Breast epithelium (tissue), 4 donors: ENCODE measurements around the gene GOLGA6L7. TPM values are rescaled to one million over a fixed set of nuclear protein-coding genes. Genes with fewer than 3 reads are reported as not detected.
"Not testable (repeated sequence)": the region's sequence is repeated elsewhere in the genome, so short reads cannot be mapped to it uniquely, and the experiment has no call there.

ENCODE experiments used
- DNase-seq, 2 donors: peaks; one replicate each; pipeline ENCODE4 v3.0.0-alpha.2; 2019; ENCODE audit warnings: low spot score in 2 of 2
- H3K27ac ChIP-seq, 2 donors: fragments of 200-600 bp; sonication (generic) in 1 of 2; one replicate each; pipeline ENCODE4 v1.5.1; 2016 to 2019; ENCODE audit warnings: mild to moderate bottlenecking in 1 of 2
- H3K27me3 ChIP-seq, 2 donors: fragments of 200-600 bp; sonication (generic) in 1 of 2; one replicate each; pipeline versions ENCODE4 v1.5.1 to v1.6.0; 2017 to 2019; ENCODE audit warnings: control low read depth in 1 of 2, mild to moderate bottlenecking in 1 of 2
- H3K36me3 ChIP-seq: fragments of 200-600 bp; one replicate; pipeline ENCODE4 v1.5.1; 2019
- H3K4me1 ChIP-seq, 2 donors: fragments of 200-600 bp; sonication (generic); one replicate each; pipeline ENCODE4 v1.5.1; 2016 to 2019; ENCODE audit warnings: control low read depth in 1 of 2
- H3K4me3 ChIP-seq, 3 donors: fragments of 200-600 bp; sonication (generic); 1 replicate in 2 of 3; 2 replicates in 1 of 3; pipeline ENCODE4 v1.5.1; 2016 to 2019; ENCODE audit warnings: mild to moderate bottlenecking in 3 of 3, moderate library complexity in 2 of 3
- H3K9me3 ChIP-seq, 2 donors: fragments of 200-600 bp; sonication (generic) in 1 of 2; one replicate each; pipeline ENCODE4 v1.5.1; 2016 to 2019; ENCODE audit warnings: control low read depth in 1 of 2
- POLR2A ChIP-seq: fragments of 450-650 bp; IDR thresholded peaks from one replicate; pipeline ENCODE4 v1.6.1; 2016; ENCODE audit warnings: antibody characterized with exemption, mild to moderate bottlenecking, moderate library complexity
- POLR2AphosphoS5 ChIP-seq, 3 donors: sonication (generic); formaldehyde crosslinking; IDR thresholded peaks; one replicate each; pipeline ENCODE4 v1.6.1; 2017; ENCODE audit warnings: antibody characterized with exemption in 3 of 3
- intact Hi-C: fragments of 100-400 bp; cut with DNase I; formaldehyde crosslinking; loops from one replicate; pipeline ENCODE4 v1.15.1; 2023; ENCODE audit warnings: low total_unique reads
- total RNA-seq, 3 donors: library from RNA; depleted of rRNA; stranded (reverse); fragments of >200 nt; gene quantifications; one replicate each; pipeline ENCODE4 v1.1.0, GENCODE V29; 2016
- TF ChIP-seq, protein P1 (sequence below), 3 donors: fragments of 450-650 bp; IDR thresholded peaks; one replicate each; pipeline ENCODE4 v1.5.1; 2016 to 2017; ENCODE audit warnings: antibody characterized with exemption in 3 of 3, mild to moderate bottlenecking in 3 of 3, moderate library complexity in 3 of 3

Gene GOLGA6L7
- total RNA-seq, 3 donors from 2014 or later = not detected

GRCh38 chr15:28871168-28871567 is 22.7 kb upstream of the GOLGA6L7 start:
- intact Hi-C loops = no loop called here
- Histone ChIP-seq H3K4me3 (no peak overlapping the region), H3K9me3 (peaks cover 8 to 11% of the 10 kb centered on the region in 2 donors), H3K27ac (no peak overlapping the region), H3K27me3 (no peaks in the 10 kb centered on the region), H3K4me1 (no peaks in the 10 kb centered on the region), H3K36me3 (no peaks in the 10 kb centered on the region)
- no peak for DNase-seq
- TF ChIP-seq, protein P1, sequence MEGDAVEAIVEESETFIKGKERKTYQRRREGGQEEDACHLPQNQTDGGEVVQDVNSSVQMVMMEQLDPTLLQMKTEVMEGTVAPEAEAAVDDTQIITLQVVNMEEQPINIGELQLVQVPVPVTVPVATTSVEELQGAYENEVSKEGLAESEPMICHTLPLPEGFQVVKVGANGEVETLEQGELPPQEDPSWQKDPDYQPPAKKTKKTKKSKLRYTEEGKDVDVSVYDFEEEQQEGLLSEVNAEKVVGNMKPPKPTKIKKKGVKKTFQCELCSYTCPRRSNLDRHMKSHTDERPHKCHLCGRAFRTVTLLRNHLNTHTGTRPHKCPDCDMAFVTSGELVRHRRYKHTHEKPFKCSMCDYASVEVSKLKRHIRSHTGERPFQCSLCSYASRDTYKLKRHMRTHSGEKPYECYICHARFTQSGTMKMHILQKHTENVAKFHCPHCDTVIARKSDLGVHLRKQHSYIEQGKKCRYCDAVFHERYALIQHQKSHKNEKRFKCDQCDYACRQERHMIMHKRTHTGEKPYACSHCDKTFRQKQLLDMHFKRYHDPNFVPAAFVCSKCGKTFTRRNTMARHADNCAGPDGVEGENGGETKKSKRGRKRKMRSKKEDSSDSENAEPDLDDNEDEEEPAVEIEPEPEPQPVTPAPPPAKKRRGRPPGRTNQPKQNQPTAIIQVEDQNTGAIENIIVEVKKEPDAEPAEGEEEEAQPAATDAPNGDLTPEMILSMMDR (IDR thresholded peaks at IDR 0.05) = no peak
- TF ChIP-seq POLR2A (no peak), POLR2AphosphoS5 (IDR thresholded peaks at IDR 0.05) (no peak)

GRCh38 chr15:28868744-28869345 is 20.4 kb upstream of the GOLGA6L7 start:
- no peaks in the 10 kb centered on the region for H3K4me1 ChIP-seq
- H3K27ac ChIP-seq = no peak overlapping the region
- peaks cover 8 to 11% of the 10 kb centered on the region in 2 donors for H3K9me3 ChIP-seq
- TF ChIP-seq, protein P1 (IDR thresholded peaks at IDR 0.05) = no peak
- TF ChIP-seq POLR2AphosphoS5 (IDR thresholded peaks at IDR 0.05) = no peak
- no peak for TF ChIP-seq POLR2A
- intact Hi-C loops = no loop called here
- no peak overlapping the region for H3K4me3 ChIP-seq
- H3K36me3 ChIP-seq = no peaks in the 10 kb centered on the region
- DNase-seq = no peak
- no peaks in the 10 kb centered on the region for H3K27me3 ChIP-seq

- H3K4me1 ChIP-seq, intact Hi-C loops, H3K36me3 ChIP-seq, H3K9me3 ChIP-seq, H3K27ac ChIP-seq, H3K4me3 ChIP-seq, H3K27me3 ChIP-seq, DNase-seq: not testable (repeated sequence)
These were observed 13.3 kb upstream of the GOLGA6L7 start for GRCh38 chr15:28861589-28862293.

DNA sequence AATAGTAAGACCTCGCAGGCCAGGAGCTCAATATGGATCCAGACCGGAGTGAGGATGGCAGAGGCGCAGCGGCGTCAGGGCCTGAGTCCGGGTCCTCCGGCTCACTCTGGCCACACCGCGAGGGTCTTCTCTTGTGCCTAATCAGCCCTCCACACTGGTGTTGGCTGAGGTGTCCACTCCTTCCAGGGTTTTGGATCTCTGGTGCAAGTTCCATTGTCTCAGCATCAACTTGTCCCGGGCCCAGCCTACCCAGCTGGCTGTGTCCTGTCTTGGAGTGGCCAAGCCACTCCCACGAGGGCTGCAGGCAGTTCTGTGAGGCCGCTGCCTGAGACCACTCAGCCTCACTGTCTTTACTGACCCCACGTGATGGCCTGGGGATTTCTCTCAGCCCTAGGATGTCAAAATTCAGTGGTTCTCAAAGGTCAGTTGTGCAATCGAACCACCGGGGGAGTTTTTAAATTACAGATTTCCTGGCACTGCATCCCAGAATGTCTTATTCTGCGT is 12.6 kb upstream of the GOLGA6L7 start:
- intact Hi-C loops = no loop called here
- no peaks in the 10 kb centered on the region for H3K9me3 ChIP-seq
- no peaks in the 10 kb centered on the region for H3K36me3 ChIP-seq
- no peak for DNase-seq
- H3K4me1 ChIP-seq = no peaks in the 10 kb centered on the region
- H3K27me3 ChIP-seq = no peaks in the 10 kb centered on the region
- TF ChIP-seq, protein P1 (IDR thresholded peaks at IDR 0.05) = no peak
- no peak for TF ChIP-seq POLR2A
- TF ChIP-seq POLR2AphosphoS5 (IDR thresholded peaks at IDR 0.05) = no peak
- no peak overlapping the region for H3K27ac ChIP-seq
- no peak overlapping the region for H3K4me3 ChIP-seq

GRCh38 chr15:28854578-28854977 is 6.1 kb upstream of the GOLGA6L7 start:
- H3K4me3 ChIP-seq, H3K9me3 ChIP-seq, DNase-seq, H3K36me3 ChIP-seq, intact Hi-C loops, H3K27me3 ChIP-seq, H3K4me1 ChIP-seq, H3K27ac ChIP-seq: not testable (repeated sequence)

DNA sequence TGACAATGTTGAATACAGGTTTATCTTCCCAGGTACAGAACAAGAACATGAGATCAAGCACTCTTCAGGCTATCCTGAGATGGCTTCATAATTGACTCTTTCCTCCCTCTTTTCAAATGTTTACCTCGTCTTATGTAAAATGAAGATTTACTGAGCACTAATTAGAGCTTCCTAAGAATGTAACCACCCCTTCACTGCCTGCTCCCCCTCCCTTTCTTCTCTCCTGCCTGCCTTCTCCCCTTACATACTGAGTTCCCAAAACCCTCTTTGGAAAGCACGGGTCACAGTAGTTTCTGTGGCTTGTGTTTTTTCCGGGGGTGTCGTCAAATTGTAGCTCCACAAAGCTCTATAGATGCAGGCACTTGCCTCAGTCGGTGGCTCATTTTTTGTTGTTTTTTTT is 5.2 kb upstream of the GOLGA6L7 start:
- H3K9me3 ChIP-seq, H3K4me1 ChIP-seq, H3K27ac ChIP-seq, H3K36me3 ChIP-seq, H3K4me3 ChIP-seq, DNase-seq, H3K27me3 ChIP-seq, intact Hi-C loops: not testable (repeated sequence)

DNA sequence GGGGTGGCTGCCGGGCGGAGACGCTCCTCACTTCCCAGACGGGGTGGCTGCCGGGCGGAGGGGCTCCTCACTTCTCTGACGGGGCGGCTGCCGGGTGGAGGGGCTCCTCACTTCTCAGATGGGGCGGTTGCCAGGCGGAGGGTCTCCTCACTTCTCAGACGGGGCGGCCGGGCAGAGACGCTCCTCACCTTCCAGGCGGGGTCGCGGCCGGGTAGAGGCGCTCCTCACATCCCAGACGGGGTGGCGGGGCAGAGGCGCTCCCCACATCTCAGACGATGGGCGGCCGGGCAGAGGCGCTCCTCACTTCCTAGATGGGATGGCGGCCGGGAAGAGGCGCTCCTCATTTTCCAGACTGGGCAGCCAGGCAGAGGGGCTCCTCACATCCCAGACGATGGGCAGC is 1.3 kb upstream of the GOLGA6L7 start:
- H3K36me3 ChIP-seq = not testable (repeated sequence)

DNA sequence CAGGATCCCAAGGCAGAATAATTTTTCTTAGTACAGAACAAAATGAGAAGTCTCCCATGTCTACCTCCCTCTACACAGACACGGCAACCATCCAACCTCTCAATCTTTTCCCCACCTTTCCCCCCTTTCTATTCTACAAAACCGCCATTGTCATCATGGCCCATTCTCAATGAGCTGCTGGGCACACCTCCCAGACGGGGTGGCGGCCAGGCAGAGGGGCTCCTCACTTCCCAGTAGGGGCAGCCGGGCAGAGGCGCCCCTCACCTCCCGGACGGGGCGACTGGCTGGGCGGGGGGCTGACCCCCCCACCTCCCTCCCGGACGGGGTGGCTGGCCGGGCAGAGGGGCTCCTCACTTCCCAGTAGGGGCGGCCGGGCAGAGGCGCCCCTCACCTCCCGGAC is 827 bp upstream of the GOLGA6L7 start:
- H3K9me3 ChIP-seq, H3K36me3 ChIP-seq, H3K27me3 ChIP-seq, H3K4me3 ChIP-seq, H3K4me1 ChIP-seq, intact Hi-C loops, H3K27ac ChIP-seq, DNase-seq: not testable (repeated sequence)

More for the DNA sequence above, 1.3 kb upstream of the GOLGA6L7 start:
- H3K27ac ChIP-seq, H3K4me3 ChIP-seq, DNase-seq, H3K4me1 ChIP-seq, intact Hi-C loops, H3K27me3 ChIP-seq, H3K9me3 ChIP-seq: not testable (repeated sequence)

- H3K36me3 ChIP-seq, H3K4me3 ChIP-seq, DNase-seq, H3K9me3 ChIP-seq, intact Hi-C loops, H3K27me3 ChIP-seq, H3K27ac ChIP-seq, H3K4me1 ChIP-seq: not testable (repeated sequence)
These were observed 485 bp downstream of the GOLGA6L7 start for GRCh38 chr15:28847959-28848358.

DNA sequence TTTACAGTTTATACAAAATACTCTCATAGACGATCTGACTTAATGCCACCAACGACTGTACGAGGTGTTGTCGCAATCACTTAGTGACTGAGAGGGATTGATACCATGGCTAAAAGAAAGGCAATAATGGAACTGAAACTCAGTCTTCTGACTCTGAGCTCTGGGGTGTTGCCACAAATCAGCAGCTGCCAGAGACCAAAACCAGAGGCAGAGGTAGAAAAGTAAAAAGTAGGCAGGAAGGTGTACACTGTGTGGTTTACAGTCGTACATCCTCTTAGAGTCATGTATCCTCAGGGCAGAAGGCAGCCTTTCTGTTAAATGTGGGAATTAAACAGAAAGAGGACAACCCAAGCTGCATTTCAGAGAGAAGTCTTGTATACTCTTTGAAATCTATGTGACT is 1.2 kb downstream of the GOLGA6L7 start:
- H3K27ac ChIP-seq, H3K4me1 ChIP-seq, intact Hi-C loops, H3K36me3 ChIP-seq, H3K27me3 ChIP-seq, H3K9me3 ChIP-seq, DNase-seq, H3K4me3 ChIP-seq: not testable (repeated sequence)
